GM19025 (cell line): ENCODE measurements around the gene HOXA5.

Experiments
- ATAC-seq: cut with Tn5 transposase; IDR thresholded peaks from one replicate; pipeline ENCODE4 v1.9.1; 2021; ENCODE audit warnings: mild to moderate bottlenecking, low read depth, moderate library complexity; ENCODE audit not compliant: unreplicated experiment

The HOXA5 gene

DNA sequence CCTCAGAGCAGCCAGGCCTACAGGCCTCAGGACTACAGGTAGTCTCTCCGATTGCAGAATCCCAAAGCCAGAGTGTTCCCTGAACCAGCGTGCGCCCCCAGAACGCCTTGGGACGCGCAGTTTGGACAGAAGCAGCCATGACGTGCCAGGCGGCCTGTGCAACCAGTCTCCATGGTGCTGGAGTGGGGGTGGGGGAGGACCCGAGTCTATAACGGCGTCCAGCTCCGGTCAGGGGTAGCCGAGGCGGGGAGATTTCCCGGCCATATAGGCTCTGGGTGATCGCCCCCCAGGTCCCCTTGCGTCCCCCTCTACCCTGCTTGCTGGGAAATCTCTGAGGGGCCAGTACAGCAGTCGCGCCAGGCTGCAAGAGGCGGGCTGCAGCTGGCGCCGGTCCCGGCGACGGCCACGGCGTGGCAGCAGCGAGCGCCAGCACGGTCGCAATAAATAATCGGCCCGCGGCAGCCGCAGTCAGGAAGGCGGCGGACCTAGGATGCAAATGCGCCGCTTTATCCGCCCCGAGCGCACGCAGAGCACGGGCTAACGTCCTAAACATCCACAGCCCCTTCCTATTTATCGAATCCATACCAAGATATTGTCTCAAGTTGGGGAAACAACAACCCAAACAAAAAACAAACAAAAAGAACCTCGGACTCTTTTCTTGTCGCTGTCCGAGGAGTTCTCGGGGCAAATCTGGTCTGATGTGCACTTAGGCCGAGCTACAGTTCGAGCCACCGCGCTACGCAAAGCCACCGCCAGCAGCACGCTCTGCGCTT lies 7.3 kb upstream of the HOXA5 start:
- ATAC-seq = peak; percentile 76

DNA sequence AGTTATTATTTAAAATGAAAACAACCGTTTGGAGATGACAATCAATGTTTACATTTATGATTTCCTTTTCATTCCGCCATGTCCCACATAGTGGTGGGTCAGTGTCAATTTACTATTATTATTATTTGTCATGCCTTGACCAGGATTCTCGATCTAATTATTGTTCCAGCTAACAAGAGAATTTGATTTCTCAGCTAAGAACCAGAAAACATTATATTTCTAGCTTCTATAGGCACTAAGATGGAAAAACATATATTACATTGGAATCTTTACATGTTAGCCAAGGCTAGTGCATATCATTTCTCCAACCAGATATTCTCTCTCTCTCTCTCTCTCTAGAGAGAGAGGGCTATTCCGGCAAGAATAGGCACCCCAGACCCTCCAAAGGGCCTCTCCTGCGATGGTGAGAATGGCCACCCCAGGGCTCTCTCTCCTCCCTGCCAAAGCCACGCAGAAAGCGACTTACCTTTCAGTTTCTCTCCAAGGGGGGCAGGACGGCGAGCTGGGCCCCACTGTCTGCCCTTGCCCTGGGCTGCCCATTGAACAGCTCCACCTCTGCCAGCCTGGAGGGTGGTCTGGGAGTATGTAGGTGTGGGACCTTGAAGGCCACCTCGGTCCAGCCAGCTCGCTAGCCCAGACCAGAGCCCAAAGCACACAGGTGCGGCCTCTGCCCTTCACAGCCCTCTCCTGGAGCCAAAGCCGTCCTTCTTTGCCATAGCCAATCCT lies 6.5 kb upstream of the HOXA5 start:
- peak; percentile 8 for ATAC-seq

DNA sequence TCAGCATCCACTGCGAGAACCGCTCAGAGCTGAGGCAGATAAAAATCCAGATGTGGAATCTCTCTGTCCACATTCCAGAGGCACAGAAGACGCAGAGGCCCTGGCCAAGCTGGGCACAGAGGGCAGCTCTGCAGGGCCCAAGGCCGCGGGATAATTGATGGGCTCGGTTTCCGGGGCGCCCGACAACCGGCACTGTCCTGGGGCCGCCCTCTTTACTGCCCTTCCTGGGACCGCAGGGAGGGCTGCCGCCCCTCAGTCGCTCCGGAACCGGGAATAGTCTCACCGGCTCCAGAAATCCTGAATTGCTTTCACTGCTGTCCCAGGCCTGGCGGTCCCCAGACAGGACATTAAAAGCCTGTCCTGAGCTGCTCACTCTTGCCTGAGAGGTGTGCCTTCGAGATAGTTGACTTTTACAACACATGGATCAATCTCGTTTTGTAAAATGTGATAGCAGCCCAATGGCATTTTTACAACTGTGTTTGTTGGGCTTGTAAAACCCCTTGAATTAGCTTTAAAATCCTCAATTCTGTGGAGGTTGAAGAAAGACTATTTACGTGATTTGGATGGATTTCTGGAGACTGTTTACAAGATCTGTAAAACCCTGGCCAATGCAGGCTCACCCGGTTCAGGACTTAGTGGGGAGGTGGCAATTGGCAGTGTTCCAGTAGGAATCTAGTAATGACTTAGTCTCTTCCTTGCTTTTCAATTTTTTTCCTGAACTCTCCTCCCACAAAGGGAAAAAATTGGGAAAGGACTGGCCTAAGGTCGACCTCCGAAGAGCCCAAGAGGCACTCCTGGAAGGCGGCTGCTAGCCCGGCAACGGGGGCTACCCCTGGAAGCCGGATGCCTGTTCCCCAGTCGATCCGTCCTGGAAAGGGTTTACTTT lies 5.5 kb upstream of the HOXA5 start:
- ATAC-seq = no peak

DNA sequence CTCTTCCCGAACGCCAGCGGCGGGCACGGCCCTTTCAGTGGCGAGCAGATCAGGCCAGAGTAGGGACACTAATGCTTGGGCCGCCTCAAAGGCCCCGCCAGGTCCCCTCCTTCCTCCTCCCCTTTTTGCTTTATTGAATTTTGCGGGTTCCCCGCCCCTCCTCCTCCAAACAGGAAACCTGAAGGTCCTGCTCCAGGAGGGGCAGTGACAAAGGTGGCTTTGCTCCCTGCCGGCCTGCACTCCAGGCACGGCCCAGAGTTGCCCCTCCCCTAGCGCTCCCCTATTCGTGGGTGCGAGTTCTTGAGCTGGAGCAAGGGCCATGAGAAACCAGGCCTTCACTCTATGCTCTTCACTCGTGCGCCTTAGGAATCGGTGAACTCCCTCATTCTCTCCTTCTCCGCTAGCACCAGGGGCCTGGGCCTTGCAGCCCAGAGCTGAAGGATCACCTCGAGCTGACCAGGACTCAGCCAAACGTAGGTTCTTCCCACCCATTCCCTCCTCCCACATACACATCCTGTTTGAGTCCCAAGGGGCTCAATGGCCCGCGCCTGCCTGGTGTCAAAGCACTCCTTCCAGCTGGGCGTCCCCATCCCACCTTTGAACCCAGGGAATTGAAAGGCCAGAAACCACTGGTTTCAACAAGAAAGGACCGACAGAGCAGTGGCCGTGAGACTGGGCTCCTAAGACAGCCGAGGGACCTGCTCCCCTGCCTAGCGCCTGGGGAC lies 4.7 kb upstream of the HOXA5 start:
- ATAC-seq = no peak

DNA sequence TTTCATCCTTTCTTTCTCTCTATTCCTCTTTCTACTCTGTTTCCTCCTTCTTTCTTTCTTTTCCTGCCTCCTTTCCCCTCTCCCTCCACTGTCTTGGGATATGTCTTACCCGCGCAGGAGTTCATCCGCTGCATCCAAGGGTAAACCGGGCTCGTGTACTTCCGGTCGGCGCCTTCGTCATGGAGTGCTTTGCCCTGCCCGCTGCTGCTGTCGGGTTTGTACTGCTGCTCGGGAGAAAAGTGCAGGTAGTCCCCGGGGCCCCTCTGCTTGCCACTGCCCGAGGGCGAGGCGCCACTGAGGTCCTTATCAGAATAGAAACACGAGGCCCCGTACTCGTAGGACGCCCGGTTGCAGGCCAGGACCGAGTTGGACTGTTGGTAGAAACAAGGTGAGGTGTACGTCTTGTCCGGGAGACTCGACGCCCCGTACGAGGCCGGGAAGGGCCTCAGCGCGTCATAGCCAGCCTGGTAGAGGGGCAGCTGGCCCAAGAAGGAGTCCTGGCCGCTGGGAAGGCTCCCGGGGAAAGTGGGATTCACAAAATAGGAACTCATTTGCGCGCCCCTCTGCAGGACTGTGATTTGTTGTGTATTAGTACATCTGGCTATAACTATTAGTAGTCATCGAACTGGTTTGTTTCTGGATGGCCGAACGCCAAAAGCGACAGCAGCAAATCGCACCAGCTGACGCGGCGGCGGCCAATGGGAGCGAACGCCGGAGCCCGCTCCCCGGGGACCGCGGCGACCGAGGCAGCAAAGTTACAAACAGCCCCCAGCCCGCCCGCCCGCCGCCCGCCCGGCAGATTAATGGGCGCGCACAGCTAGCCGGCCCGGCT lies 3.9 kb upstream of the HOXA5 start, which contains the start of gene HOXA6:
TSS of gene HOXA6 (minus strand) at position 576 of the 832 bp plus-strand sequence. CDS start at position 551, 25 bp downstream.
- no peak for ATAC-seq

DNA sequence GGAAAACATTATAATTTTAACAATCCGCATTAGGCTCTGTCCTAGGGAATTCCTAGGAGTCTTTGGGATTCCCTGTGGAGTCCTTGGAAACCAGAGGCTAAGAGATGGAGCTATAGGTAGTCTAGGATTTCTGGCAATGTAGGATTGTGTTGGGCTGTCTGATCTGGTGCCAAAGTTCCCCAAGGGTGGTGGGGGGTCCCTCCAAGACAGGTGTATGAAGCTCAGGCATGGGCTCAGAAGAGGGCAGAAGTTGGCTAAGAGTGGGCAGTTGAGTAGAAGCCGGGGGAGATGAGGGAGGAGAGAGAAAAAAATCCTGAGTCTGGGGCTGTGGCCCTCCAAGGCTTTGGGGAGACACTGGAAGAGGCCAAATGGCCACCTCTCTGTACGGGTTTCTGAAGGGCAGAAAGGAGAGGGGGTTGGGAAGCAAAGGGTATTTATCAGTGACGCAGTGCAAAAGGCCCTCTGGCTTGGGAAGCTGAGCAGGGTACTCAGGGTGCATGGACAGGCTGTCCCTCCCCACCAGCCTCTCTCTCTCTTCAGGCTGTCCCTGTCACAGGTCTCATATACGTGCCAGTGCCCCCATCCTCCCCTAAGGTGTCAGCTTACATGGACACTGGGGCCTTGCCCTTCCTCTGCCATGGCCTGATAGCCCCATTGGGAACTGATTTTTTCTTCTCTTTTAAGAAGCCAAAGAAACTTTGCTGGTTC lies 3.2 kb upstream of the HOXA5 start:
- no peak for ATAC-seq

DNA sequence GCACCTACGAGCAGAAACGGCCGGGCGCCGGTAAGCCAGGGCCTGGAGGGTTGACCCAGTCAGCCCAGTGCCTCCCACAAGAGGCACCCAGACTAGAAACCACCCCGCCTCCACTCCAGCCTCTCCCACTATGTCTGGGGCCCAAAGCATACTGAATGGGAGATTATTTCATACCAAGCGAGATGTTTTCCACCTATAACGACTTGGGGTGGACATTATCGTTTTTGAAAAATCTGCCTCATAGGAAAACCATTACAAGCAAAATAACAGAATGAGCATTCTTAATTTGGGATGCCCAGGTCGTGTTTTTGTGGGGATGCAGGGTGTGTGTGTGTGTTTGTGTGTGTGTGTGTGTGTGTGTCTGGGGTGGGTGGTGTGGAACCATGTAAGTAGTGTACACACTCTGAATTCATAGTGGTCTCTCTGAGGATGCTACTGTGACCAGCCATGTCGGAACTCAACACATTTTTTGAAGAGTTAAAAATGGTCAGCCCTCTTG lies 2.5 kb upstream of the HOXA5 start:
- ATAC-seq = no peak

DNA sequence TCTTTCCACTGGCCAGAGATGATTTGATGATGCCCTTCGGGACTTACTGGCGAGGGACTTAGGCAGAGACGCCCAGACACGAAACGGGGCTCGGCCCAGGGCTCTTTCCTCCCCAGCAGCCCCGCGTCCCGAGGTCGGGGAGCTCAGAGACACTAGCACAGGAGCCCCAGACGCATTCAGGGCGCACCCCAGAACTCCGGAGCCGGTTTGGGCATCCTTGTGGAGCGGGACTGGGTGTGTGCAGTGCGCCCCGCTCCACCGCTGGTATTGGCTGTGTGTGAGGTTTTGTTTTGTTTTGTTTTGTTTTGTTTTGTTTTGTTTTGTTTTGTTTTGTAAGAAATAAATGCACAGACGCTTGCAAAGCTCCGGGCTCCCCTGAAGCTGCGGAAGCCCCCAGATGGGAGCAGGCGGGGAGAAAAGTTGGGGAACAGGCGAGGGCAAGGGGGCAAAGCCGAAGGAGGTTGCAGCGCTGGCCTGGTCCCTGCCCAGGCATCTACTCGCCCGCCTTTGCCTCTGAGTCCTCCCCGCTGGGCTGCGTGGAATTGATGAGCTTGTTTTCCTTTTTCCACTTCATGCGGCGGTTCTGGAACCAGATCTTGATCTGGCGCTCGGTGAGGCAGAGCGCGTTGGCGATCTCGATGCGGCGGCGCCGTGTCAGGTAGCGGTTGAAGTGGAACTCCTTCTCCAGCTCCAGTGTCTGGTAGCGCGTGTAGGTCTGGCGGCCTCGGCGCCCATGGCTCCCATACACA lies 1.9 kb upstream of the HOXA5 start:
- no peak for ATAC-seq

DNA sequence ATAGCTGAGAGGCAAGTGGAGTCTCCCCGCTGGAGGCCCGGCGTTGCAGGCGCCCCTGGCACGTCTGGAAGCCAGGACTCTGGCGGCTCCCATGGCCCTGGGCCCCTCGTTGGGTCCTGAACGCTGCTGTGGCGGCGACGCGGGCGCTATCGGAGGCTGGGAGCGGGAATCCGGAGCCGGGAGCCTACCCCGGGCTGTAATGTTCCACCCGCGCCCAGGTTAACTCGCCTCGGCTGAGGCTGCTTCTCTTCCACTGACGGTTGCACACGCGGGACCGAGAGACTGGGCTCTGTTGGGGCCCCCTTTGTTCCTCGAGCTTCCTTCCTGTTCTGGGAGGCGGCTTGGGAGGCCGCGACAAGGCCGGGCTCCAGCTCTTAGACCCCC lies 1.3 kb upstream of the HOXA5 start:
- no peak for ATAC-seq

DNA sequence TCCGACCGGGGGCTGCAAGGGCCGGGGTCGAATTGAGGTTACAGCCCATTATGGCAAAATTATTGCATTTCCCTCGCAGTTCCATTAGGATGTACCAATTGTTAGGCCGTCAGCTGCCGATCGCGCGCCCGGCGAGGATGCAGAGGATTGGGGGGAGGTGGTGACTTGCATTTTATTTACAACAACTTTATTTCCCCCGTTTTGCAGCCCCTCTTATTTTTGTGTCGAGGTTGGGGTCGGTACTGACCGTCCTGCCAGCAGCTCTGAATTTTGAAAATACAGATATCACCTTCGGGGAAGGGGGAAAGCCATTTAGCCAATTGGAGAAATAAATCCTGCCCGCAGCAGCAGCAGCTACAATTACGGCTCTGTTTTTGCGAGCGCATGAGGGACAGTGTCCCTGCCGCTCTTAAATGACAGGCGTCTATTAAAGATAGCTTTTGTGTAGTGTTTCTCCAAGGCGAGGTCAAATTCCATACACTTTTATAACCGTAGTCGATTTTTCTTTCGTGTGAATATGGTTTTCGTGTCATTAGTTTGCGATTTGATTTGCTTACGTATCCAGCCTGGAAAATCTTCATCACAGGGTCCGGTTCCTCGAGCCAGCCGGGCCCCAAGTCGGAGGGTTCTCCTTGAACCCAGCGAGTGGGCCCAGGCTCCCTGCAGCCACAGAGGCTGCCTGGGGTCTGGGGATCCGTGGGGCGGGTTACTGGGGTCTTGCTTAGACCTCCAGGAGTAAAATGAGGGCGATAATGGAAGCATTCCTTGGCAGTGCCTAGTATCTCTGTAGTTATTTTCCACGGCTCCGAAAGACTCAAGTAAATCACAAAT lies 684 bp upstream of the HOXA5 start:
- ATAC-seq = no peak

DNA sequence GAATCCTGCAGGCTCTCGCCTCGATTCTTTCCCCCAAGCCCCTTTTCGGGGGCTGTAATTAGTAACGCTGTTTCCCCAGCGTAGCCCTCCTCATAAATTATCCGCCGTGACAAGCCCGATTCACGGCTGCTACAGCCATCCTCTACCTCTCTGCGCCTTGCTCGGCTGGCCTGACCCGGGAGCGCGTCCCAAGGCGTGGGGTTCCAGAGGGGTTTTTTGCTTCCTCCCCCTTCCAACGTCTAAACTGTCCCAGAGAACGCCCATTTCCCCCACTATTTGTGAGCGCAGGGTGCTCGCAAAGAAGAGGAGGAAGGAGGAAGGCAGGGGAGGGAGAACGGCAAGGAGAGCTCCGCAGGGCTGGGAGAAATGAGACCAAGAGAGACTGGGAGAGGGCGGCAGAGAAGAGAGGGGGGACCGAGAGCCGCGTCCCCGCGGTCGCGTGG lies 880 bp downstream of the HOXA5 start:
- no peak for ATAC-seq

DNA sequence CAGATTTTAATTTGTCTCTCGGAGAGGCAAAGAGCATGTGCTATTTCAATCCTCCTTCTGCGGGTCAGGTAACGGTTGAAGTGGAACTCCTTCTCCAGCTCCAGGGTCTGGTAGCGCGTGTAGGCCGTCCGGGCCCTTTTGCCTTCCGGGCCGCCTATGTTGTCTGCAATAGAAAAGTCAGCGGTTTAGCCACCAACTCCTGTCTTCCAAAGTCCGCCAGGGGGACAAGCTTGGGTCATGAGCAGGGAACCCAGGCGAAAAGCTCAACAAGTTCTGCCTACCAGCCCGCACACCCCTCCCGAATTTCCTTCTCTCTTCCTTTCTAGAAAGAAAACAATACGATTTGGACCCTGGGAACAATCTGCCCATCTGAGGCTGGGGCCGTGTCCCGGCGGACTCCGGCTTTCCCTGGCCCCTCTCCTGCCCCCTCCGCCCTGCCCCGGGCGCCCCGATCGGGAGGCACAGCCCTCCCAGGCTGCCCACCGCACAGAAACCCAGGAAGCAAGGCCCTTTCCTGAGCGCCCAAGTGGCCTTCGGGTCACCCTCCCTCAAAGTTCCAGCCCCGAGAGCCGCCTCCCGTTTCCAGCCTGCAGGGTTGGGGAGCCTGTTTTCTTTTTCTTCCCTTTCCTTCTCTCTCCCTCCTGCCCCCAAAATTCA lies 1.4 kb downstream of the HOXA5 start:
- no peak for ATAC-seq

DNA sequence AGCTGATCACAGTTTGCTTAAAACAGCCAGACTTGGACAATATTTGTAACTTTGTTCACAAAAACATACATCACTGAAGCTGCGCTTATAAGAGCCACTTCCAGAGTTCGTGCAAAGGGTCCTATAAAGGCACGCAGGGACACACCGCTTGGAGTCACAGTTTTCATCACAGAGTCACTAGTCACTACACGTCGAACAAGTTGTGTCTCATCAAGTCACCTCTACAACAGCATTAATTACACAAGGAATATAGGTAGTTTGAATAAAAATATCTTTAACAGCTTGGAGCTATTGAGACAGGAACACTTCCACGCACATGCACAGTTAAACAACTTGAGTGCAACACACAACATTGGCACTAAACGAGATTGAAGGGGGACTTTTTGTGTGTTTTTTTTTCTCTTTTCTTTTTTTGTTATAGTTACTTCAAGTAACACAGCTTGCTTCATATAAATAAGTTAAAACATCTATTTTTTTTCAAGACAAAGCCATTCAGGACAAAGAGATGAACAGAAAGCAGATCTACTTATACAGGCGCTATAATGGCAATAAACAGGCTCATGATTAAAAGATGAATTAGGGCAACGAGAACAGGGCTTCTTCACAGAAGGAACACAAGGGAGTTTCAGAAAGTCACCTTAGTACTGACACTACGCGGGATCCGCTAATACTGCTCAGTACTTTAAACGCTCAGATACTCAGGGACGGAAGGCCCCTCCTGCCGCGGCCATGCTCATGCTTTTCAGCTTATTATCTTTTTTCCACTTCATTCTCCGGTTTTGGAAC lies 2.2 kb downstream of the HOXA5 start:
- ATAC-seq = no peak

DNA sequence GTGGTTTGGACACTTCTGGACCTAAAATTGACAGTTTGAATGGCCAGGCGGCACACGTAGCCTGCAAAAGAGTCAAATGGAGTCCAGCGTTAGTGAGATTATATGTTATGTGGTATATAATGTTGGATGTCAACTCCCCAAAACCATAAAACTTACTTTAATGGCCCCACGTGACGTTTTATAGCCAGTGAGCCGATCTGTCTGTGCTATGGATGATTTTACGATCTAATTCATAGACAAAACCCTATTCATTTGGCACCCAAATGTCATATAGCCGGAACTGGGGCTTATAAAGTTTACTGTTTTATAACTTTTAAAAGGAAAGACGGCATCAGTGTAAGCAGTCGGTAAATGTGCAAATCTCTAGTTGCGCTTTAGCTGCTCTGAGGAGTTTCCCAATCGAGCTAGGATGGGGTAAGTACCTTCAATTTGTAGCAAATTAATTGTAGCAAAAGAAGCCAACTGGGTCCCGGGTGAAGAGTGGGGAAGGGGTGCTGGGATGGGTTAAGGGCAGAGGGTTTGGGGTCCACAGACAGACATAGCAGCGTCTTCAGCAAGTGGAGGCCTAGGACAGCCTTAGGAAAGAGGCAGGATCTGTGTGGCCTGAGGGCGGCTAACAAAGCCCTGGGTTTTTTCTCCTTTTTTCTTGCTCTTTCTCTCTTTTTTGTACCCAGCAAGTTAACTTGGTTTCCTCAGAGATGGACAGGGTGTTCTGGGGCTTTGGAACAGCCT lies 3.2 kb downstream of the HOXA5 start:
- no peak for ATAC-seq
